Thoracic aorta (tissue), 2 donors: ENCODE measurements around the gene PCMT1. TPM values are rescaled to one million over a fixed set of nuclear protein-coding genes. Genes with fewer than 3 reads are reported as not detected.

Source experiments
- ATAC-seq: fragments of 150-250 bp; one replicate; pipeline ENCODE4 v1.8.0; 2017; ENCODE audit warnings: low read depth; ENCODE audit not compliant: insufficient number of reproducible peaks, low FRiP score
- DNase-seq: peaks from one replicate; pipeline ENCODE4 v3.0.0-alpha.2; 2020; ENCODE audit warnings: low spot score
- H3K27ac ChIP-seq, 2 donors: fragments of 200-600 bp; sonication (generic); 1 replicate in 1 of 2; 2 replicates in 1 of 2; pipeline ENCODE4 v1.5.1; 2016; ENCODE audit warnings: mild to moderate bottlenecking in 2 of 2, moderate library complexity in 2 of 2
- H3K27me3 ChIP-seq: fragments of 200-600 bp; sonication (generic); replicated peaks from 2 replicates; pipeline ENCODE4 v1.6.0; 2016; ENCODE audit warnings: mild to moderate bottlenecking; ENCODE audit not compliant: insufficient read depth
- H3K36me3 ChIP-seq: fragments of 200-600 bp; sonication (generic); one replicate; pipeline ENCODE4 v1.5.1; 2016
- H3K4me1 ChIP-seq, 2 donors: fragments of 200-600 bp; sonication (generic); 1 replicate in 1 of 2; 2 replicates in 1 of 2; pipeline versions ENCODE4 v1.5.1 to v1.6.0; 2016; ENCODE audit warnings: low read depth in 2 of 2, mild to moderate bottlenecking in 1 of 2; ENCODE audit not compliant: control insufficient read depth in 1 of 2
- H3K4me3 ChIP-seq: fragments of 200-600 bp; sonication (generic); 2 replicates; pipeline ENCODE4 v1.5.1; 2016; ENCODE audit warnings: mild to moderate bottlenecking
- H3K9me3 ChIP-seq: fragments of 200-600 bp; sonication (generic); 2 replicates; pipeline ENCODE4 v1.5.1; 2016
- total RNA-seq, 2 donors: library from RNA; depleted of rRNA; stranded (reverse); fragments of >200 nt; gene quantifications; one replicate each; pipeline versions ENCODE4 v1.1.0 to v1.2.3, GENCODE V29; 2016
- TF ChIP-seq, protein P1 (sequence below): fragments of 200-600 bp; sonication (generic); IDR thresholded peaks from one replicate; pipeline ENCODE4 v1.5.1; 2019; ENCODE audit warnings: antibody characterized with exemption

The PCMT1 gene
- total RNA-seq, 2 donors from 2014 or later, result 40.6 to 86.0 TPM

DNA sequence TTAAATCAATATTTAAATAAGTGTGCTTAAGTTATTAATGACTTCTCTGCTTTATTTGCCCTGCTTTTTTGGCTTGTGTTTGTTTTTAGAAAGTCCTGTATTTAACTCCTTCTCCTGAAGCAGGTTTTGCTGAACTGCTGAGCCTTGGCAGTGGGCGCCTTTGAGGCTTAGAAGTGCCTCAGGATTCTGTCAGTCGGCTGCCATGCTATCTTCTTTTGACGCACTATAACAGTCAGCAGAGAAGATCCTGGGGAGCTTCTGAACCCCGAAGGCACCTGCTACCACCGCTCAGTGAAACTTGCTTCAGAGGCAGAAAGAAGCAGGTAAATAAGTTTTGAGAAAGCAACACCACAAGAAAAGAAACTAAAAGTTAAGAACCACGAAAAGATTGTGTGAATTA, 22.4 kb downstream of the PCMT1 start:
- no peak overlapping the region for H3K27ac ChIP-seq
- H3K4me1 ChIP-seq, result no peaks in the 10 kb centered on the region
- DNase-seq (no peak), ATAC-seq (no peak)
- TF ChIP-seq, protein P1, sequence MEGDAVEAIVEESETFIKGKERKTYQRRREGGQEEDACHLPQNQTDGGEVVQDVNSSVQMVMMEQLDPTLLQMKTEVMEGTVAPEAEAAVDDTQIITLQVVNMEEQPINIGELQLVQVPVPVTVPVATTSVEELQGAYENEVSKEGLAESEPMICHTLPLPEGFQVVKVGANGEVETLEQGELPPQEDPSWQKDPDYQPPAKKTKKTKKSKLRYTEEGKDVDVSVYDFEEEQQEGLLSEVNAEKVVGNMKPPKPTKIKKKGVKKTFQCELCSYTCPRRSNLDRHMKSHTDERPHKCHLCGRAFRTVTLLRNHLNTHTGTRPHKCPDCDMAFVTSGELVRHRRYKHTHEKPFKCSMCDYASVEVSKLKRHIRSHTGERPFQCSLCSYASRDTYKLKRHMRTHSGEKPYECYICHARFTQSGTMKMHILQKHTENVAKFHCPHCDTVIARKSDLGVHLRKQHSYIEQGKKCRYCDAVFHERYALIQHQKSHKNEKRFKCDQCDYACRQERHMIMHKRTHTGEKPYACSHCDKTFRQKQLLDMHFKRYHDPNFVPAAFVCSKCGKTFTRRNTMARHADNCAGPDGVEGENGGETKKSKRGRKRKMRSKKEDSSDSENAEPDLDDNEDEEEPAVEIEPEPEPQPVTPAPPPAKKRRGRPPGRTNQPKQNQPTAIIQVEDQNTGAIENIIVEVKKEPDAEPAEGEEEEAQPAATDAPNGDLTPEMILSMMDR, result no peak
- H3K36me3 ChIP-seq, result peaks cover 18% of the 10 kb centered on the region
- no peak overlapping the region for H3K4me3 ChIP-seq
- no peaks in the 10 kb centered on the region for H3K27me3 ChIP-seq
- no peaks in the 10 kb centered on the region for H3K9me3 ChIP-seq

DNA sequence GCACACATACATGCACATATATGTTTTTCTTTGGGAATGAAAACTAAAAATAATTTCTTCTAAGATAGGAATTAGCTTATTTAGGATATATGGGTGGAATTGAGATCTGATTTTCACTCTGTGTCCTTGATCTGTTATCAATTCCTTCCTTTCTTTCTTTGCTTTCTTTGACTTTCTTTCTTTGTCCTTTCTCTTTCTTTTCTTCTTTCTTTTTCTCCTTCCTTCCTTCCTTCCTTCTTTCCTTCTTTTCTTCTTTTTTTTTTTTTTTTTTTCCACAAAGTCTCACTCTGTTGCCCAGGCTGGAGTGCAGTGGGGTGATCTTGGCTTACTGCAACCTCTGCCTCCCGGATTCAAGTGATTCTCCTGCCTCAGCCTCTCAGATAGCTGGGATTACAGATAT, 28.1 kb downstream of the PCMT1 start:
- TF ChIP-seq, protein P1, result no peak
- no peaks in the 10 kb centered on the region for H3K27me3 ChIP-seq
- ATAC-seq, result no peak
- H3K4me1 ChIP-seq, result no peaks in the 10 kb centered on the region
- DNase-seq, result no peak
- no peak overlapping the region for H3K4me3 ChIP-seq
- no peaks in the 10 kb centered on the region for H3K9me3 ChIP-seq
- H3K36me3 ChIP-seq, result peaks cover 14% of the 10 kb centered on the region
- H3K27ac ChIP-seq, result no peak overlapping the region

DNA sequence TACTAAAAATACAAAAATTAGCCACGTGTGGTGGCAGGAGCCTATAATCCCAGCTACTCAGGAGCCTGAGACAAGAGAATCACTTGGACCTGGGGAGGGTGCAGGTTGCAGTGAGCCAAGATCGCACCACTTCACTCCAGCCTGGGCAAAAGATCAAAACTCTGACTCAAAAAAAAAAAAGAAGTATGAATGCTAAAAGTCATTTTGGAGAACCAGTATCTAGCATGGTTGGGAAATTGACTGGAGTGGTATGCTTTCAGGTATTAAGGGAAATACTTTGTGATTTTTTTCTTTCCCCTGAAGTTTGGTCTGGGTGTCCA, 30.1 kb downstream of the PCMT1 start:
- H3K27me3 ChIP-seq, result no peaks in the 10 kb centered on the region
- no peaks in the 10 kb centered on the region for H3K4me1 ChIP-seq
- DNase-seq (no peak), ATAC-seq (no peak)
- TF ChIP-seq, protein P1, result no peak
- H3K27ac ChIP-seq, result no peak overlapping the region
- no peaks in the 10 kb centered on the region for H3K9me3 ChIP-seq
- H3K4me3 ChIP-seq, result no peak overlapping the region
- H3K36me3 ChIP-seq, result peaks cover 5% of the 10 kb centered on the region

DNA sequence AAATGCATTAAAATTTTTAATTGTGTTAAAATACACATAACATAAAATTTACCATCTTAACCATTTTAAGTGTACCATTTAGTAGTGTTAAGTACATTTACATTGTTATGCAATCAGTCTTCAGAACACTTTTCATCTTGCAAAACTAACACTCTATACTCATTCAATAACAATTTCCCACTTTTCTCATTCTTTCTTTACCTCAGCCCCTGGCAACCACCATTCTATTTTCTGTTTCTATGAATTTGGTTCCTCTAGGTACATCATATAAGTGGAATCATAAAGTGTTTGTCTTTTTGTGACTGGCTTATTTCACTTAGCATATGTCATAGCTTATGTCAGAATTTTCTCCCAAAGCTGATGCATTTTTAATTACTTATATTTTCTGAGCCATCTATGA, 32.2 kb downstream of the PCMT1 start:
- TF ChIP-seq, protein P1, result no peak
- DNase-seq (no peak), ATAC-seq (no peak)
- Histone ChIP-seq H3K4me1 (no peaks in the 10 kb centered on the region), H3K9me3 (no peaks in the 10 kb centered on the region), H3K4me3 (no peak overlapping the region), H3K27ac (no peak overlapping the region), H3K36me3 (no peaks in the 10 kb centered on the region), H3K27me3 (no peaks in the 10 kb centered on the region)

DNA sequence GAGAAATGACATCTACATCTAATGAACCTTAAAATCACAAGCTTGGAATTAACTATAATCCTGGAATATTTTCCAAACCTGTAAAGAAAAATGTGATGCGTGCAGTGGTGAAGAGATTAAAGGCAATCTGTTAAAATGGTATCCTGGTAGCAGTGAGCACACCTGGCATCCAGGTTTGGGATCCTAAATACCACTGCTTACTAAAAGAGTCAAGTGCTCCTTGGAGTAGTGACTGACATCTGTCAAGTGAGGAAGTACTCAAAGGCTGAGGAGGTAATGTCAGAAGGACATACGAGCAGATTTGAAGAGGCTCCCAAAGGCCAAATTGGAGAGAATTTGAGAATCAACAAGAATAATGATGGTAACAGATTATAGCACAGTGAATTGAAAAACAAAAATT, 32.8 kb downstream of the PCMT1 start:
- ATAC-seq (no peak), DNase-seq (no peak)
- H3K4me3 ChIP-seq, result no peak overlapping the region
- H3K27me3 ChIP-seq, result no peaks in the 10 kb centered on the region
- H3K4me1 ChIP-seq, result no peaks in the 10 kb centered on the region
- H3K36me3 ChIP-seq, result no peaks in the 10 kb centered on the region
- TF ChIP-seq, protein P1, result no peak
- no peaks in the 10 kb centered on the region for H3K9me3 ChIP-seq
- no peak overlapping the region for H3K27ac ChIP-seq
